Measurements from ENCODE around the gene HIPK2.

DNA sequence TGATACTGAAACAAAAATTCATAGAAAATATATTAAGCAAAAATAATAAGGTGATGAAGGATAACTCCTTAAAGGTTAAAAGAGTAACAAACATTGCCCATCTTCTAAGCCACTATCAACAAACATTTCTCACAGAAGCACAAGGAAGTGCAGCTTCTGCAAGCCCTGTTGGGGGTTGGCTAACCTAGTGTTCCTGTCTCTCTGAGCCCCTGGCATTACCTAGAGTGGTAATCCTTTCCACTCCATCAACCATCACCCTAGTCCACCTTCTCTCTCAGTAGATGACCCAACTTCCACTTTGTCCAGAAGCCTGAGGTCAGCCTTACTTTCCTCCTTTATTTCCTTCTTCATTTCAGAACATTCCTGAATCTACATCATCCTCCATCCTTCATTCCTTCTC, 59.7 kb downstream of the HIPK2 start:
- TF ChIP-seq, protein P1, sequence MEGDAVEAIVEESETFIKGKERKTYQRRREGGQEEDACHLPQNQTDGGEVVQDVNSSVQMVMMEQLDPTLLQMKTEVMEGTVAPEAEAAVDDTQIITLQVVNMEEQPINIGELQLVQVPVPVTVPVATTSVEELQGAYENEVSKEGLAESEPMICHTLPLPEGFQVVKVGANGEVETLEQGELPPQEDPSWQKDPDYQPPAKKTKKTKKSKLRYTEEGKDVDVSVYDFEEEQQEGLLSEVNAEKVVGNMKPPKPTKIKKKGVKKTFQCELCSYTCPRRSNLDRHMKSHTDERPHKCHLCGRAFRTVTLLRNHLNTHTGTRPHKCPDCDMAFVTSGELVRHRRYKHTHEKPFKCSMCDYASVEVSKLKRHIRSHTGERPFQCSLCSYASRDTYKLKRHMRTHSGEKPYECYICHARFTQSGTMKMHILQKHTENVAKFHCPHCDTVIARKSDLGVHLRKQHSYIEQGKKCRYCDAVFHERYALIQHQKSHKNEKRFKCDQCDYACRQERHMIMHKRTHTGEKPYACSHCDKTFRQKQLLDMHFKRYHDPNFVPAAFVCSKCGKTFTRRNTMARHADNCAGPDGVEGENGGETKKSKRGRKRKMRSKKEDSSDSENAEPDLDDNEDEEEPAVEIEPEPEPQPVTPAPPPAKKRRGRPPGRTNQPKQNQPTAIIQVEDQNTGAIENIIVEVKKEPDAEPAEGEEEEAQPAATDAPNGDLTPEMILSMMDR (IDR thresholded peaks at IDR 0.05): no peak
- TF ChIP-seq POLR2A (IDR thresholded peaks at IDR 0.05): no peak
